ENCODE measurements around the gene SLC24A4.

DNA sequence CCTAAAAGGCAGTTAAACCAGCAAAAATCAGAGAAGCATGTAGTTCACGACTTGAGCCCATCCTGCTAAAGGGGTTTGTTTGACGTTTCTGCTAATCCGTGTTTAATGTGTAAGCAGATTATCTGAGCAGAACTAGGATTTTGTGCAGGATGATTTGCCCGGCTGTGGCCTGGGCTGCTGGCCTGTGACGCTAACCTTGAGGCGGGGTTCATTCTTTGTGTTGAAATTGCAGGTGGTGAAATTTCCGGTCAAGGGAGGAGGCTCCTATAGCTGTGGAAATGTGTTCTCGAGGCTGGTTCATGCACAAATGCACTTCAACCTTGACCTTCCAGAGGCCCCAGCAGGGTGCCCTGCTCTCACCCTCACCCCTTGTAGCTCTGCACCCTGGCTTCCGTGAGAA lies 63.7 kb downstream of the SLC24A4 start:
- TF ChIP-seq EZH2 (IDR thresholded peaks at IDR 0.05; ENCODE audit: borderline replicate concordance, low read length) = no peak
- no peak for TF ChIP-seq CTCF (conservative IDR thresholded peaks at IDR 0.05 in 1 of 2, IDR thresholded peaks at IDR 0.05 in 1 of 2; ENCODE audit: extremely low read depth in 1 of 2, insufficient read depth in 1 of 2, low read depth in 1 of 2, low read length in 2 of 2)
